Measurements from ENCODE around the gene ZNF286A. TPM values are rescaled to one million over a fixed set of nuclear protein-coding genes. Genes with fewer than 3 reads are reported as not detected.

The ZNF286A gene
- total RNA-seq = 26.2 and 60.8 TPM in 2 replicates

GRCh38 chr17:15699413-15699924, at the start of gene ZNF286A:
TSS of gene ZNF286A (plus strand) at chr17:15699752. CDS start at chr17:15700330, 578 bp downstream.

DNA sequence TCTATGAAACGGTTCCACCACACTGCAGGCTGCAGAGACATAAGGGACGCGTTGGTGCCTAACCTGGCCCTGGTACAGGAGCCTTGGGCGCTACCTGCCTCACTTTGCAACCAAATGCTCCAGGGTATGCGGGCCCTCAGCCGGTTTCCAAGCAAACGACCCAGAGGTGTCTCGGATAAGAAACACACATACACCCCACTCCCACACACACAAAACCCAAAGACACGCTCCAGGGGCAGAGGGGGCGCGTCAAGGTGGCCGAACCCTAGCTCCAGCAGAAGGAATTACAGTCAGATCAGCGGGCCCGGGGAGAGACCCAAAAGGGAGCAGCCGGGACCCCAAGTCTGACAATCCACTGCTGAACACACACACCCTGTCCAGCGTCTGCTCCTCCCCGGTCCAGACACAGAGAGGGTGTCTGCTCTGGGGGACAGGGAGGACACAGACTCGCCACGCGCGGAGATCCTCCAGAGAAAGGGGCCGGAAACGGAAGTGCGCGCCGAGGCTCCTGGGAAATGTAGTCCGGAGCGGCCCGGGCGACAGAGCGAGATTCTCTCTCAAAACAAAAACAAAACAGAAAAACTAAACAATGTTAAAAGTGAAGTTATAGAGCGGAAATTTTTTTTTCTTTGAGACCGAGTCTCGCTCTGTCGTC, 15.6 kb upstream of the ZNF286A start, which contains the start of gene TRIM16:
Gene TRIM16, minus strand, starts transcription at position 488 of the 655 bp plus-strand sequence. CDS start 32,702 bp downstream, outside the sequence.

GRCh38 chr17:15731900-15732299, 32.3 kb downstream of the ZNF286A start, which contains the start of gene TBC1D26:
TSS of gene TBC1D26 (plus strand) at chr17:15732283. CDS start at chr17:15735349, 3,066 bp downstream.

Other genes starting within 250 kb of the ZNF286A start
- gene CDRT4, start 232.1 kb upstream of the ZNF286A start, total RNA-seq = 1.0 and 1.3 TPM in 2 replicates
- gene TVP23C, start 136.3 kb upstream of the ZNF286A start, total RNA-seq = 5.2 and 9.3 TPM in 2 replicates
- 0.13 TPM in 1 of 2 replicates, not detected in the other for gene FBXW10B, start 80.0 kb upstream of the ZNF286A start, total RNA-seq
- 23.1 and 33.1 TPM in 2 replicates for gene TRIM16, start 15.4 kb upstream of the ZNF286A start, total RNA-seq
- 0.24 TPM in 1 of 2 replicates, not detected in the other for gene TBC1D26, start 32.5 kb downstream of the ZNF286A start, total RNA-seq
- gene ADORA2B, start 245.4 kb downstream of the ZNF286A start, total RNA-seq = 14.9 and 21.6 TPM in 2 replicates

Data from epithelial cell of alveolus of lung (primary cell).